ENCODE data around the gene ATAT1. TPM values are rescaled to one million over a fixed set of nuclear protein-coding genes. Genes with fewer than 3 reads are reported as not detected.
"Not testable (repeated sequence)": the region's sequence is repeated elsewhere in the genome, so short reads cannot be mapped to it uniquely, and the experiment has no call there.

The ATAT1 gene
- polyA plus RNA-seq, 1 of the 3 experiments (the other 2 are of a cell fraction), result 36.2 TPM

- TF ChIP-seq, protein P1, sequence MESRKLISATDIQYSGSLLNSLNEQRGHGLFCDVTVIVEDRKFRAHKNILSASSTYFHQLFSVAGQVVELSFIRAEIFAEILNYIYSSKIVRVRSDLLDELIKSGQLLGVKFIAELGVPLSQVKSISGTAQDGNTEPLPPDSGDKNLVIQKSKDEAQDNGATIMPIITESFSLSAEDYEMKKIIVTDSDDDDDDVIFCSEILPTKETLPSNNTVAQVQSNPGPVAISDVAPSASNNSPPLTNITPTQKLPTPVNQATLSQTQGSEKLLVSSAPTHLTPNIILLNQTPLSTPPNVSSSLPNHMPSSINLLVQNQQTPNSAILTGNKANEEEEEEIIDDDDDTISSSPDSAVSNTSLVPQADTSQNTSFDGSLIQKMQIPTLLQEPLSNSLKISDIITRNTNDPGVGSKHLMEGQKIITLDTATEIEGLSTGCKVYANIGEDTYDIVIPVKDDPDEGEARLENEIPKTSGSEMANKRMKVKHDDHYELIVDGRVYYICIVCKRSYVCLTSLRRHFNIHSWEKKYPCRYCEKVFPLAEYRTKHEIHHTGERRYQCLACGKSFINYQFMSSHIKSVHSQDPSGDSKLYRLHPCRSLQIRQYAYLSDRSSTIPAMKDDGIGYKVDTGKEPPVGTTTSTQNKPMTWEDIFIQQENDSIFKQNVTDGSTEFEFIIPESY (IDR thresholded peaks at IDR 0.05; ENCODE audit: borderline replicate concordance, low read depth), result no peak
- TF ChIP-seq EP300 (IDR thresholded peaks at IDR 0.05; ENCODE audit: borderline replicate concordance in 1 of 2, low read depth in 1 of 2, low read length in 1 of 2) (no peak), PBX3 (IDR thresholded peaks at IDR 0.05) (no peak)
Measured at GRCh38 chr6:30656513-30656912, 29.8 kb downstream of the ATAT1 start (continued).

- Histone ChIP-seq H3K27me3 (ENCODE audit: insufficient read depth) (no peaks in the 10 kb centered on the region), H3K27ac (ENCODE audit: low read depth in 2 of 2, low read length in 1 of 2) (no peak overlapping the region), H3F3A (replicated peaks; ENCODE audit: insufficient read depth) (peaks cover 4% of the 10 kb centered on the region), H3K9me3 (no peaks in the 10 kb centered on the region), H3K4me1 (ENCODE audit: control insufficient read depth in 1 of 2, insufficient read depth in 2 of 2, low read depth in 1 of 2, low read length in 1 of 2) (no peaks in the 10 kb centered on the region), H3K36me3 (replicated peaks in 1 of 2; ENCODE audit: control insufficient read depth in 1 of 2, insufficient read depth in 2 of 2, low read length in 1 of 2) (peaks cover 39 to 66% of the 10 kb centered on the region in 2 experiments), H3K9ac (no peak overlapping the region), H3K4me3 (ENCODE audit: low read depth in 2 of 2, low read length in 1 of 2) (no peak overlapping the region), H2AFZ (ENCODE audit: low read depth) (no peak overlapping the region), H4K20me1 (ENCODE audit: insufficient read depth) (no peaks in the 10 kb centered on the region), H3K9me2 (no peaks in the 10 kb centered on the region), H3K79me2 (ENCODE audit: insufficient read depth) (no peaks in the 10 kb centered on the region), H3K4me2 (no peak overlapping the region)
- ChIA-PET POLR2A (no interaction called here), CTCF (interaction anchor here (1.0 to 1.2 kb wide), 2 partner anchors 22 to 44 kb away, joined by 3 to 4 read pairs; no protein-coding TSS in a partner anchor)
- TF ChIP-seq RCOR1 (IDR thresholded peaks at IDR 0.05; ENCODE audit: low read length), result no peak
- TF ChIP-seq CHD2 (IDR thresholded peaks at IDR 0.05; ENCODE audit: low read length, partially characterized antibody), result no peak
- TF ChIP-seq, protein P2, sequence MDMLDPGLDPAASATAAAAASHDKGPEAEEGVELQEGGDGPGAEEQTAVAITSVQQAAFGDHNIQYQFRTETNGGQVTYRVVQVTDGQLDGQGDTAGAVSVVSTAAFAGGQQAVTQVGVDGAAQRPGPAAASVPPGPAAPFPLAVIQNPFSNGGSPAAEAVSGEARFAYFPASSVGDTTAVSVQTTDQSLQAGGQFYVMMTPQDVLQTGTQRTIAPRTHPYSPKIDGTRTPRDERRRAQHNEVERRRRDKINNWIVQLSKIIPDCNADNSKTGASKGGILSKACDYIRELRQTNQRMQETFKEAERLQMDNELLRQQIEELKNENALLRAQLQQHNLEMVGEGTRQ (IDR thresholded peaks at IDR 0.05; ENCODE audit: borderline replicate concordance, low read depth, low read length), result no peak
- no peak for TF ChIP-seq RFX5 (IDR thresholded peaks at IDR 0.05; ENCODE audit: low read length)
- no peak for TF ChIP-seq MXI1 (IDR thresholded peaks at IDR 0.05; ENCODE audit: low read depth, low read length)
- TF ChIP-seq GATA2 (CRISPR knock-in tag; IDR thresholded peaks at IDR 0.05), result no peak
- no peak for TF ChIP-seq TEAD4 (IDR thresholded peaks at IDR 0.05; ENCODE audit: borderline replicate concordance, insufficient read depth)
- no peak for TF ChIP-seq PBX3 (IDR thresholded peaks at IDR 0.05)
- no peak for TF ChIP-seq EZH2phosphoT487 (IDR thresholded peaks at IDR 0.05; ENCODE audit: borderline replicate concordance, low read depth)
- no peak for DNase-seq
Measured at GRCh38 chr6:30657454-30657853, 30.8 kb downstream of the ATAT1 start.

- 94% methylated on average over 5 of the region's 5 CpGs for WGBS (ENCODE audit: low lambda C conversion rate)
- H4K20me1 ChIP-seq (ENCODE audit: insufficient read depth); H3K9me2 ChIP-seq; H3K4me3 ChIP-seq (ENCODE audit: low read depth in 2 of 2, low read length in 1 of 2); H3K9ac ChIP-seq; POLR2A ChIA-PET; H3F3A ChIP-seq (replicated peaks; ENCODE audit: insufficient read depth); H3K4me1 ChIP-seq (ENCODE audit: control insufficient read depth in 1 of 2, insufficient read depth in 2 of 2, low read depth in 1 of 2, low read length in 1 of 2); H3K27ac ChIP-seq (ENCODE audit: low read depth in 2 of 2, low read length in 1 of 2); H3K4me2 ChIP-seq; H3K27me3 ChIP-seq (ENCODE audit: insufficient read depth); H3K79me2 ChIP-seq (ENCODE audit: insufficient read depth); H3K9me3 ChIP-seq; DNase-seq; H2AFZ ChIP-seq (ENCODE audit: low read depth): not testable (repeated sequence)
- peaks cover 42 to 67% of the 10 kb centered on the region in 2 experiments for H3K36me3 ChIP-seq (replicated peaks in 1 of 2; ENCODE audit: control insufficient read depth in 1 of 2, insufficient read depth in 2 of 2, low read length in 1 of 2)
- CTCF ChIA-PET, result interaction anchor here (1.4 kb wide), 1 partner anchor 73 kb away, joined by 3 read pairs; no protein-coding TSS in a partner anchor
Measured at GRCh38 chr6:30657922-30658321, 31.2 kb downstream of the ATAT1 start.

Measured in SK-N-SH (cell line).